COLO668 (cell line): ENCODE measurements around the gene C1orf174.

Experiments
- DNase-seq: peaks from one replicate; lab custom pipeline; 2025; ENCODE audit not compliant: unreplicated experiment; lab: John Stamatoyannopoulos, UW

Gene C1orf174

GRCh38 chr1:3898475-3898735, 1.7 kb downstream of the C1orf174 start:
- DNase-seq, result no peak

GRCh38 chr1:3896396-3897000, 3.6 kb downstream of the C1orf174 start:
- DNase-seq, result no peak

DNA sequence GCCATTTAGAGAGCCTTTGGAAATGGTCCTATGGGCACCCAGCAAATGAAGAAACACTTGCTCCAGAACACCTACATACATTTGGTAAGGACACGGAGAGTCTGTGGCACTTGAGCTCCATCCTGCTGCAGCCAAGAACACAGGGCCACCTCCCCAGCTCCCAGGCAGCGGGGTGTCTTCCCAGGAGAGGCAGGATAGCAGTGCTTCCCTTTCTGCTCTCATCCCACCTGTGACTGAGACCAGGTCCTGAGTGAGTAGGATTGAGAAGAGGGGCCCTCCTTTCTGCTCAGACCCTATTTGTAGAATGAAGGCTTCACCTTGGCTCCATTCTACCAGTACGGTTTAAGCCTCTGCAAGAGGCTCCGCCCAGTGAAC, 4.1 kb downstream of the C1orf174 start:
- no peak for DNase-seq

- no peak for DNase-seq
These were observed 4.7 kb downstream of the C1orf174 start for GRCh38 chr1:3895279-3895950.

GRCh38 chr1:3894626-3895278, 5.3 kb downstream of the C1orf174 start:
- DNase-seq, result no peak

GRCh38 chr1:3893190-3893589, 6.9 kb downstream of the C1orf174 start:
- no peak for DNase-seq

- no peak for DNase-seq
These were observed 7.3 kb downstream of the C1orf174 start for GRCh38 chr1:3892748-3893147.

DNA sequence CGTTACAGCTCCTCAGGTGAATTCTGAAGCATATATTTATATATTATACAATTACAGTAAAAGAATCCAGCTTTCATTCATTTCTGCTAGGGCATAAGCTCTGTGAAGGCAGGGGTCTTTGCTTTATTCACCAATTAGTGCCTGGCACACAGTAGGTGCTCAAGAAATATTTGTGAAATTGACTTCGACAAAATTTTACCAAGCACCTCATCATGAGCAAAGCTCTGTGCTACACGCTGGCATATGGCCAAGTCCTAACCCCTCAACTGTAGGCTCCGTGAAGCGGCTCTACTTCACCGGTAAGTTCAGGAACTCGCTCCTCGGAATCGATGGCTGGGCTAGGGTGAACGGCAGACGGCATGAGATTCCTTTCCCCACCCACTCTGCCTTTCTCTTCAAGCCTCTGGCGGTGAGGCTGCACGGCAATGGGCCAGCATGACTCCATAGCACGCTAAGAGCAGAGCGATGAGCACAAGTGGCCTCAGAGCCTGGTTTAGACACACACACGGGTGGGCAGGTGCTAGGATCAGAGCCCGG, 8.7 kb downstream of the C1orf174 start:
- DNase-seq, result no peak

- DNase-seq, result no peak
These were observed 9.4 kb downstream of the C1orf174 start for GRCh38 chr1:3890389-3891328.

DNA sequence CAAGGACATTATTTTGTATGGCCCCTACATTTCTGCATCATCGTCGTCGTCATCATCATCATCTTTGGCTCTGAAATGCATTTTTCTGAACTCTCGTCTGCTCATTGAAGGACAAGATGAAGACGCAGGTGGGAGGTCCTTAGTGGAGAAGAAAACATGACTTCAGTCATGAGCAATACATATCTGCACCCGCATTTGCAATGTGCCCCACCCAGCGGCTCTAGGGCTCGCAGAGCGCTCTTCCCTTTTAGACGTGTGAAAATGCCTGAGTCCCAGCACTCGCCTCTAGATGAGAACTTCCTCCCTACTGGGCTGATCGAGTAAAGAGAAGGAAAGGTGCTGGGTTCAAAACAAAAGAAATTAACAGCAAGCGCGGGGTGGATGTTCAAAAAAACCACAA, 10.1 kb downstream of the C1orf174 start:
- DNase-seq, result no peak

GRCh38 chr1:3888301-3888700, 11.8 kb downstream of the C1orf174 start:
- DNase-seq, result no peak

- no peak for DNase-seq
These were observed 13.4 kb downstream of the C1orf174 start for GRCh38 chr1:3886691-3887090.

DNA sequence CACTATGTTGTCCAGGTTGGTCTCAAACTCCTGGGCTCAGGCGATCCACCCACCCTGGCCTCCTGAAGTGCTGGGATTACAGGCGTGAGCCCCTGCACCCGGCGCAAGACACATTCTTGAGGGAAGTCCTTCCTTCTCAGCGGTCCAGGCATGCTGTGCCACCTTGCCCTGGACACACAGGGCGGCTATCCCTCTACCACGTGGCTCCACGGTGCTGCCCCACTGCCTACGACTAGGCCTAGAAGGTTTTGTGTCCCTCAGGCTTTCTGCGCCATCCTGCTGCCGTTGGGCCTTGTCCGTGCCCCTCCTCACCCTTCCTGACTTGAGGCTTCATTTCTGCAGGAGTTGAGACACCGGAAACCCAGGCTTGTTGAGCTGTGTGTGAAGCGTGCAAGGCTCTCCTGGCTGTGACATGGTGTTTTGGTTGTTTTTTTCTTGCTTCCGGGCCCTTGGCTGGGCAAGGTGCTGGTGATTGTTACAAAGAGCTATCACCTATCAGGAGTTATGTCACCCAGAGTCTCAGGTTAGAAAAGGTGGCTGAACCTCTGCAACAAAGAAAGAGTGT, 13.9 kb downstream of the C1orf174 start:
- no peak for DNase-seq

DNA sequence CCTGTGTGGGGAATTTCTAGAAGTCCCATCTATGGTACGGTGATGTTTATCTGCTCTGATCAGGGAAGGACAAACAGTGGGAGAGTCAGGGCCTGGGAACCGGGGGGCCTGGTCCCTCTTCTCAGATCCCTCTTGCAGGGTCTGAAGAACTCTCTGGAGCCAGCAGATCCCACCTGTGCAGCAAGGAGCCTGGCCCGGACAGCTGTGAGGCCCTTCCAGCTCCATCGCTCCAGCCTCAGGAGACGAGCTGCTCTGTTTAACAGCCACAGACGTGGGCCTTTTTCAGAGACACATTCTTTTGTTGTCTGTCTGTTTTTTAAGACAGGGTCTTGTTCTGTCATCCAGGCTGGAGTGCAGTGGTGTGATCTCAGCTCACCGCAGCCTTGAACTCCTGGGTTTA, 14.5 kb downstream of the C1orf174 start:
- no peak for DNase-seq

DNA sequence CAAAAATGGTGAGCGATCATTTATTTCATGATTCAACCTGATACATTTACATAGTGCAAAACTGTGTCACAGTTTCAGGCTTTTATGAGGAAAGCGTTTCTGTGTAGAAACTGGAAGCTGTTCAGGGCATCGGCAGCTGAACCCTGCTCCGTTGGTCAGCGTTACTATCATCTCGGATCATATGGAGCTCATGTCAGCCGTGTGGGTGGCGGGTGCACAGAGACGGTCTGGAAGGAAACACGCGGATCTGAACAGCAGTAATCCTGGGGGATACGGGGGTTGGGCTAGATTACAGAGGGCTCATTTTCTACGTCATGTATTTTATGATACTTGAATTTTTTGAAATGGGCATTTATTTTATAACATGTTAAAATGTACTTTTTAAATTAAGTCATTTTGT, 15.1 kb downstream of the C1orf174 start:
- no peak for DNase-seq

DNA sequence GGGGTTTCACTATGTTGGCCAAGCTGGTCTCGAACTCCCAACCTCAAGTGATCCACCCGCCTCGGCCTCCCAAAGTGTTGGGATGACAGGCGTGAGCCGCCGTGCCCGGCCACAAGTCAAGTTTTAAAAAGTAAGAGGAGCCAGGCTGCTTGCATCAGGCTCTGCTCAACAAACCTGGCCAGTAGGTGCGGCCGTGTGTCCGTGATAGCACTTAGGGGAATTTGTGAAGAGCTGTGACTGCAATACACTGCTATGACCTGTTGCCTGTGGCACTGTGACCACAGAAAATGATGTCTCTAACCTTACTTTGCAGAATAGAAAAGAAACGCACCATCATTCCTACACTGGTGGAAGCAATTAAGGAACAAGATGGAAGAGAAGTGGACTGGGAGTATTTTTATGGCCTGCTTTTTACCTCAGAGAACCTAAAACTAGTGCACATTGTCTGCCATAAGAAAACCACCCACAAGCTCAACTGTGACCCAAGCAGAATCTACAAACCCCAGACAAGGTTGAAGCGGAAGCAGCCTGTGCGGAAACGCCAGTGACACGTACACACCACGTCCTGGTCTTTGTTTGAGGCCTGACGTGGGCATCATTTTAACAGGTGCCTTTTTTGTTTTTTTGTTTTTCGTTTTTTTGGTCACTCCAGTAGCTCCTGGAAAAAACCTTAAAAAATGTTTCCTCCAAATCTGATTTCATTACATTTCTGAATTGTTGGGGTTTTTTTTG, 16.7 kb downstream of the C1orf174 start:
- no peak for DNase-seq

DNA sequence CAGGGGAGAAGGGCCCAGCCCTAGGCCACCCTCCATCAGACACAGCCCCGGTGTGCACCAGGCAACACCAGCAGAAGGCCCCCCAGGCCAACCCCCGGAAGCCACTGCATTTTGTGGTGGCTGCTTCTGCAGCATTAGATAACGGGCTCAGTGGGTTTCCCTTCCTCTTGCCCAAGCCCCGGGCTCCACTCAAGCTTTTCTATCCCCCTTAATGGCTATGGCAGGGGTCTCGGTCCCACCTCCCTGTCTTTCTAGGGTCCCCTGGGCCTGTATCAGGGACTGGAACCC, 18.9 kb downstream of the C1orf174 start:
- DNase-seq, result no peak

GRCh38 chr1:3880429-3881192, 19.5 kb downstream of the C1orf174 start:
- DNase-seq, result no peak

- no peak for DNase-seq
These were observed 20.2 kb downstream of the C1orf174 start for GRCh38 chr1:3879787-3880428.
